Dermis blood vessel endothelial cell (primary cell): ENCODE results near the gene PAK4. TPM values are rescaled to one million over a fixed set of nuclear protein-coding genes. Genes with fewer than 3 reads are reported as not detected.
A peak's percentile ranks its signal among the peaks of the same experiment; 100 is the strongest.

ENCODE experiments used
- DNase-seq: peaks from one replicate; pipeline ENCODE4 v3.0.0; 2010
- total RNA-seq: library from RNA; depleted of rRNA; stranded (reverse); fragments of >200 nt; gene quantifications from 2 replicates; pipeline ENCODE4 v1.2.3, GENCODE V29; 2014

Gene PAK4
- total RNA-seq, 1 donor from 2014 or later = 5.8 TPM

DNA sequence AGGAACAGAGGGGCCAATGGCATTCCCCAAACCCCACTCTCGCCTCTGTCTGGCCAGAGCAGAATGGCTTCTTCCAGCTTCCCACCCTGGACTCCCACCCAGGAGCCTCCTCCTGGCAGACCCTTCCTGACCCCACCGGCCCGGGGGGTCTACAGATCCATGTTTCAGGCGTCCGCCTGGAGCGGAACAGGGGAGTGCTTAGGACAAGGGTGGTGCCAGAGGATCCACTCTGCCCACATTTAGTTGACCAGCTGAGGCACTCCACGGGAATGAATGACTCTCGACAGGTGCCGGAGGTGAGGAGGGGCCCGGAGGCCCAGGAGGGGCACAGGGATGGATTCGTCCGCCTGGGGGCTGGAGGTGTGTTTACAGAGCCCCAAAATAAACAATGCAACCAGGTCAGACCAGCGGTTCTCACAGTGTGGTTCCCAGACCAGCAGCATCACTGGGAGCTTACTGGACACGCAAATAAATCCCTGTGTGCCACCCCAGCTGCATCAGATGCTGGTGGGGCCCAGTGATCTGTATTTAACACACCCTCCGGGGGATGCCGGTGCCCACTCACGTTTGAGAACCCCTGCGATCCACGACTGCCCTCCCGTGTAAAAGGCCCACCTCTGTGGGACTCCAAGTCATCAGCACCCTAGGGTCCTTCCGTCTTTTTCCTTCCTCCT lies 56.1 kb downstream of the PAK4 start:
- no peak for DNase-seq

GRCh38 chr19:39182174-39182505 lies 56.6 kb downstream of the PAK4 start:
- no peak for DNase-seq

- no peak for DNase-seq
Measured at GRCh38 chr19:39183104-39183503, 57.5 kb downstream of the PAK4 start.

- no peak for DNase-seq
Measured at GRCh38 chr19:39186391-39186790, 60.8 kb downstream of the PAK4 start.

GRCh38 chr19:39187552-39187943 lies 62.0 kb downstream of the PAK4 start:
- no peak for DNase-seq

GRCh38 chr19:39188960-39189359 lies 63.4 kb downstream of the PAK4 start:
- DNase-seq = no peak

DNA sequence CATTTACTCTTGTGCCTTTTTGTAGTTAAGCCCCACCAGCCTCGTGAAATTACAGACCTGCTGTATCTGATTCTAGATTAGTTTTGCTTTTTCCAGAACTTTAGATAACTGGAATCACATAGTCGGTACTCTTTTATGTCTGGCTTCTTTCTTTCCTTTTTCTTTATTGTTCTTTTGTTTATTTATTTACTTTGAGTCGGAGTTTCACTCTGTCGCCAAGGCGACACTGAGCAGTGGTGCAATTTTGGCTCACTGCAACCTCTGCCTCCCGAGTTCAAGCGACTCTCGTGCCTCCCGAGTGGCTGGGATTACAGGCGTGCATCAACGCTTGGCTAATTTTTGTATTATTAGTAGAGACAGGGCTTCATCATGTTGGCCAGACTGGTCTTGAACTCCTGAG lies 65.2 kb downstream of the PAK4 start:
- DNase-seq = no peak

- DNase-seq = no peak
Measured at GRCh38 chr19:39192846-39193245, 67.3 kb downstream of the PAK4 start.

GRCh38 chr19:39193803-39194202 lies 68.2 kb downstream of the PAK4 start:
- no peak for DNase-seq

DNA sequence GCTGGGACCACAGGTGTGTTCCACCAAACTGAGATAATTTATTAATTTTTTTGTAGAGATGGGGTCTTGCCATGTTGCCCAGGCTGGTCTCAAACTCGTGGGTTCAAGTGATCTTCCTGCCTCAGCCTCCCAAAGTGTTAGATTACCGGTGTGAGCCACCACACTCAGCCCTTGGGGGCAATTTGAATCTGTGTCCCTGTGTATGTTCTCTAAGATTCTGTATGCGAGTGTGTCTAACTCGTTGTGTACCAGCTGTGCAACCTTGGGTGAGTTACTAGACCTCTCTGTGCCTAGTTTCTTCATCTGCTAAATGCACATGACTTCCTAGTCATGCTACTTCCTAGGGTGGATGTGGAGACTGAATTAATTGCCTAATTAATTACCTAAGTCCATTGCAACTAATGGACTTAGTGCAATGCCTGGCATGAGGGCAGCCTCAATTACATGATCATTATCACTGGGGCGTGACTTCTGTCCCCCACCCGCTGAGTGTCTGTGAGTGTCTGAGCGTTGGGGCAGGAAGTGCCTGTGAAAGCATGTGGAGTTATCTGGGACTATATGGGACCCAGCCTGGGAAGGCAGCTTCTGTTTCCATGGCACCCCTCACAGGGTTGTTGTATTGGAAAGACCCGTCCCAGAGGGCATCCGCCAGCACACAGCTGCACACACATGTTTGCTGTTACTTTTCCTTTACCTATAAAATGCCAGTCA lies 69.4 kb downstream of the PAK4 start:
- peak; percentile 16 for DNase-seq

GRCh38 chr19:39195755-39196154 lies 70.2 kb downstream of the PAK4 start:
- DNase-seq = no peak

- DNase-seq = no peak
Measured at GRCh38 chr19:39196320-39196719, 70.7 kb downstream of the PAK4 start.

DNA sequence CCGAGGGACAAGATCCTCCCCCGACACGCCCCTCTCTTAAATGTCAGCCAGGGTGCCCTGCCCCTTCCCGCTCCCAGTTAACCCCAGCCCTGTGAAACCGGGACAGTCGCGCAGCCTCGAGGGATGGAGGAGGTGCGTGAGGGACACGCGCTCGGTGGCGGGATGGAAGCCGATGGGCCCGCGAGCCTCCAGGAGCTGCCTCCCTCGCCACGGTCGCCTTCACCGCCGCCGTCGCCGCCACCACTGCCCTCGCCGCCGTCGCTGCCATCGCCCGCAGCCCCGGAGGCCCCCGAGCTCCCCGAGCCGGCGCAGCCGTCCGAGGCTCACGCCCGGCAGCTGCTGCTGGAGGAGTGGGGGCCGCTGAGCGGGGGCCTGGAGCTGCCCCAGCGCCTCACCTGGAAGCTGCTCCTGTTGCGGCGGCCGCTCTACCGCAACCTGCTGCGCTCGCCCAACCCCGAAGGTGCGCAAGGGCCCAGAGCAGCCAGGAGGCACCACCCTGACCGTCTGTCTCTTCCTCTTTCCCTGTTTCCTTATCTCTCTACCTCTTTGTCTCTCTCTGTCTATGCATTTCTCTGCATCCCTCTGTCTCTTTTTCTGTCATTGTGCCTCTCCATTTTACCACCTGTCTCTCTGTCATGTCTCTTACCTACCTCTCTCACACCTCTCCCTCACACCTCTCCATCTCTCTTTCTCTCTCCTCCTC lies 71.4 kb downstream of the PAK4 start, which contains the start of gene NCCRP1:
TSS of gene NCCRP1 (plus strand) at position 105 of the 703 bp plus-strand sequence. CDS start at position 124, 19 bp downstream.
- DNase-seq = no peak

- no peak for DNase-seq
Measured at GRCh38 chr19:39197808-39198207, 72.2 kb downstream of the PAK4 start.

GRCh38 chr19:39199025-39199424 lies 73.4 kb downstream of the PAK4 start:
- DNase-seq = peak; percentile 46

- no peak for DNase-seq
Measured at GRCh38 chr19:39200066-39200802, 74.6 kb downstream of the PAK4 start.

DNA sequence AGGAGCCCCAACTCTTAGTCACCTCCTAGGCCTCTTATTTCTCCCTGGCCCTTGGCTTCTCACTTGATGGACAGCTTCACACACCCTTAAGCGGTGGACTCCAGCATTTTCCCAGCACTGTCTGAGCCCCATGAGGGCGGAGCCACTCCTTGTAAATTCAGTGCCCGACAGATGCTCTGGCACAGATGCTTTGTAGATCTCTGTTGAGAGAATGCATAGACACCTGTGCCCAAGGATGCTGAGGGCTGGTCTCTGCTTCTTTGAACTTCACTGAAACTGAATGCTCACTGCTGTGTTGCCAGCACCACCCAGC lies 75.2 kb downstream of the PAK4 start:
- no peak for DNase-seq

GRCh38 chr19:39202998-39203355 lies 77.4 kb downstream of the PAK4 start:
- no peak for DNase-seq

DNA sequence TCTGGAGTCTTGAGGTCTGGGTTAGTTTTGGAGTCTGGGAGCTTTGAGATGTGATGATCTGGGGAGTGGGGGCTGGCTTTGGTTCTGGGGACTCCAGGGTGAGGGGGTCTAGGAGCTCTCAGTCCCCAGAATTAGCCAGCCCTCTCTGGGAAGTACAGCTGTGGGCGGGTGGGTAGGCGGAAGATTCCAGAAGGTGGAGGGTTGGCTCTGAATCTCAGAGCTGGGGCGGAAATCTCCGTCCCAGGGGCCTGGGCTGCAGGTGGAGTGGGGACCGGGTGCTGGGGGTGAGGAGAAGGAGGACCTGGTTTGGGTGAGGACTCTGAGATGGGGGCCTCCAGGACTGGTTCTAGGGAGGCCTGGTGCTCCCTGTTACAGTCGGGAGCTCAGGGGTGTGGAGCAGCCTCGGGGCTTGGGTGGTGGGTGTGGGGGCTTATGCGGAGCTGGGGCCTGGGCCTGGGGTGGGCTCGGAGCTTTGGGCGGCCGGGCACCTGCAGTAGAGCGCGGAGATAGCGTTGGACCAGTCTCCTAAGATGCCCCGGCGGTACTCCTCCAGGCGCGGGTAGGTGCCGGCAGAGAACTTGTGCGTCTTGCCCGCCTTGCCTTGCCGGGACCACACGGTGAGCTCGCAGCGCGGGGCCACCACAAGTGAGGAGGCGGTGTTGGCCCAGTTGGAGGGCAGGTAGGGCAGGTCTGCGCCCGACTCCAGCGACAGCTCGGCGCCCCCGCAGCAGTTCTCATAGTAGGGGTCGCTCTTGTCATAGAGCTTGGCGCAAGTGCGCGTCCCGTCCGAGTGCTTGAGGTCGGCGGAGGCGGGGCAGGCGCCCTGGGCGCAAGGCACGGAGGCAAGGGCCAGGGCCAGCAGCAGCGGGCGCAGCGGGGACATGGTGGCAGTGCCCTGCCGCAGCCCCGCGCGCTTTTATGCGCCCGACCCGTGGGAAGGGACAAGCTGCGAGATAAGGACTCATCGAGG lies 78.1 kb downstream of the PAK4 start, which contains the start of gene SYCN:
TSS of gene SYCN (minus strand) at position 892 of the 970 bp plus-strand sequence. CDS start at position 883, 9 bp downstream.
- no peak for DNase-seq

DNA sequence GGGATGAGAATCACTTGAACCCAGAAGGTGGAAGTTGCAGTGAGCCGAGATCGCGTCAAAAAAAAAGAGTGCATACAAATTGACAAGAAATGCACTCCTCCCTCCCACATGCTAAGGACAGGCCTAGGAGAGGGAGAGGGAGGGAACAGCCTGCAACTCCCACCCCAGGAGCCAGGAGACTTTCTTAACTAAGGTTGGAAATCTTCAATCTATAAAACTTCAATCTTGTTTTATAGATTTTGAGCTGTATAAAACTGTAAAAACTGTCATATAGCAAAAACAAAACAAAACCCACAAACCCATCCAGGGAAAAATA lies 79.8 kb downstream of the PAK4 start:
- no peak for DNase-seq

DNA sequence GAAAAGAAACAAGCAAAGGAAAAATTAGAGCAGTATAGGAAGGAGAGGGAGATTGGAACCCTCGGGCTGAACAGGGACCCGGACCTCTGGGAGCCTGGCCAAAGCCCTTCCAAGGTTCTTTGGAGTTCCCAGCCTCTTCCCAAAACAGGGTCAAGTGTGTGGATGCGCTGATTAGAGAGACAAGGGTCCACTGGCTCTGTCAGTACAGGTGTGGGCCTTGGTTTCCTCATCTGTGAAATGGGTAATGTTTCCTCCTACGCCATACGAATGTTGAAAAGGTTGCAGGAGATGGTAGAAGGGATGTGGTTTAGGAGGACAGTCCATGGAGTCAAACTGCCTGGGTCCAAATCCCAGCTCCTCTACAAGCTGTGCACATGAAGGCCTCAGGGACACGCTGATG lies 80.5 kb downstream of the PAK4 start:
- DNase-seq = no peak

DNA sequence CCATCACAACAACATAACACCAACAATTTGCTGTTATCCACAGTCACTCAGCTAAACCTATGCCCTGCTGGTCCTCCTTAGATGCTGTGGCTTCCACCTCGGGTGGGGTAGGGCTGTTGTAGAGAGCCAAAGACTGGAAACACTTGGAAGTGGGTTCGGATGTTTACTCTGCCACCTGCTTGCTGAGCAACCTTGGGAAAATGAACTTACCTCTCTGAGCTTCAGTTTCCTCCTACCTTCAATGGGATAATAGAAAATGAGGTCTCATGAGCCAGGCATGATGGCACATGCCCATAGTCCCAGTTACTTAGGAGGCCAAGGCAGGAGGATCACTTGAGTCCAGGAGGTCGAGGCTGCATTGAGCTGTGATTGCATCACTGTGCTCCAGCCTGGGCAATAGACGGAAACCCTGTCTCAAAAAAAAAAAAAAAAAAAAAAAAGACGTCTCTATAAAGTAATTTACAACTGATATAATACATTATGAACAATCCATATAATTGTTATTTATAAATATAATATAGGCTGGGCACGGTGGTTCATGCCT lies 81.8 kb downstream of the PAK4 start:
- DNase-seq = no peak
